GM12892 (cell line): ENCODE results near the gene DLL3.

ENCODE experiments used
- POLR2A ChIP-seq: IDR thresholded peaks from 2 replicates; pipeline ENCODE4 v1.6.1; 2011; ENCODE audit warnings: low read depth, low read length, control low read depth
- POLR2AphosphoS5 ChIP-seq: IDR thresholded peaks from 2 replicates; pipeline ENCODE4 v1.6.1; 2011; ENCODE audit warnings: low read depth, low read length, control low read depth
- TAF1 ChIP-seq: IDR thresholded peaks from 2 replicates; pipeline ENCODE4 v1.6.1; 2011; ENCODE audit warnings: low read depth, mild to moderate bottlenecking, control low read depth, low read length, borderline replicate concordance

DNA sequence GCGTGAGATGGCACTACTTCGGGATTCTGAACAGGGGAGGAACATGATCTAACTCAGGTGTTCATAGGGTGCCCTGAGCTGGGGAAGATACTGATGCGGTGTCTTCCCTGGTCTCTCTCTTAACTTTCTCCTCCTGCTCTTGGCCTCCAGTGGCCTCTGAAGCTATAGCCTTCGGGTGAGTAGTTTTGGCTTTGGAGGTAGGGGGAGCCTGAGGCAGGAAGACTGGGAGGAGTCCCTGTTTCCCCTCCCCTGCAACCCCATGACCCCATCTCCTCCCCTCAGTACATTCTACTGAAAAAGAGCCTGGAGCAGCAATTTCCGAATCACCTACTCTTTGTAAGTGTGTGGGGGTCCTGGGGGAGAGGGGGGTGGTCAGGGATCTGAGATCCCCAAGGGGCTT, 19.7 kb downstream of the DLL3 start:
- no peak for TF ChIP-seq POLR2A
- TF ChIP-seq POLR2AphosphoS5: no peak
- TF ChIP-seq TAF1: no peak
